GM12891 (cell line): ENCODE results near the gene GALNT9.

ENCODE experiments used
- PAX5 ChIP-seq: IDR thresholded peaks from 2 replicates; pipeline ENCODE4 v1.6.1; 2011; ENCODE audit warnings: low read length, moderate library complexity, mild to moderate bottlenecking; ENCODE audit not compliant: insufficient read depth, severe bottlenecking
- POLR2A ChIP-seq: IDR thresholded peaks from 2 replicates; pipeline ENCODE4 v1.6.1; 2011; ENCODE audit warnings: low read depth, low read length, control low read depth
- POLR2AphosphoS5 ChIP-seq: IDR thresholded peaks from 2 replicates; pipeline ENCODE4 v1.6.1; 2011; ENCODE audit warnings: low read depth, low read length, control low read depth
- SPI1 ChIP-seq: IDR thresholded peaks from 2 replicates; pipeline ENCODE4 v1.6.1; 2011; ENCODE audit warnings: low read depth, low read length, control low read depth
- TAF1 ChIP-seq: IDR thresholded peaks from 2 replicates; pipeline ENCODE4 v1.6.1; 2011; ENCODE audit warnings: low read depth, low read length, control low read depth

GRCh38 chr12:132182711-132183365 is 146.6 kb downstream of the GALNT9 start:
- TF ChIP-seq TAF1 (no peak), POLR2A (no peak), POLR2AphosphoS5 (no peak), SPI1 (no peak), PAX5 (no peak)
